SK-N-DZ (cell line): ENCODE measurements around the gene DENND2A.
"Not testable (repeated sequence)": the region's sequence is repeated elsewhere in the genome, so short reads cannot be mapped to it uniquely, and the experiment has no call there.

ENCODE experiments used
- DNase-seq: peaks from one replicate; pipeline ENCODE4 v3.0.0-alpha.2; 2015; ENCODE audit warnings: low spot score

Gene DENND2A

DNA sequence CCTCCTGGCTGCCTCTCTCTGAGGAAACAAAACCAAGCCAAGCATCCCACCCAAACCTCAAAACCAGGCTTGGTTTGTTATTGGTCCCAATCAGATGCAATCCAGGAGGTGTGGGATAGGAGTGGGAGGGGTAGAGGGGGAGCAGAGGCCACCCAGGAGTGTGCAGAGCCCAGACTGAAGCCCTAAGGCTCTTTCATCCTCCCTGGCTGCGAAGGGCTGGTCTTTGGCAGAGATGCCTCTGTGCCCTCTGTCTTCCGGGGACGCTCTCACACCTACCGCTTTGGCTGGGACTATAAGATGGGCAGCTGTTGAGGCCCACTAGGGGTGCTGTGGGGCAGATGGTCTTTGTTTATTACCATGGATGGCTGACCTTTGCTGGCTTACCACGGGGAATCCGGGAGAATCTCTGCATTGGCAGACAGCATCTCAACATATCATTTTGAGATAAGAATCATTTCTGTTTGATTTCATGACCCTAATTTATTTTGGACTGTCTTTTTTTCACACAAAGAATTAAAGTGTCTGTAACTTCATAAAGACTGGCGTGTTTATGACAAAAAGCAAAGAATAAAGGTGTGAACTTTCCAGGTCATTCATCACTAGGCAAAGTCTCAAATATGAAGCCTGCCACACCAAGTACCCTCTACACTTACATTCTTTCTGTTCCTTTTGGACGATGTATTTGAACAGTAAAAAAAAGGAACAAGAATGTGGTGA is 6.5 kb upstream of the DENND2A start:
- peak; percentile 87 for DNase-seq

DNA sequence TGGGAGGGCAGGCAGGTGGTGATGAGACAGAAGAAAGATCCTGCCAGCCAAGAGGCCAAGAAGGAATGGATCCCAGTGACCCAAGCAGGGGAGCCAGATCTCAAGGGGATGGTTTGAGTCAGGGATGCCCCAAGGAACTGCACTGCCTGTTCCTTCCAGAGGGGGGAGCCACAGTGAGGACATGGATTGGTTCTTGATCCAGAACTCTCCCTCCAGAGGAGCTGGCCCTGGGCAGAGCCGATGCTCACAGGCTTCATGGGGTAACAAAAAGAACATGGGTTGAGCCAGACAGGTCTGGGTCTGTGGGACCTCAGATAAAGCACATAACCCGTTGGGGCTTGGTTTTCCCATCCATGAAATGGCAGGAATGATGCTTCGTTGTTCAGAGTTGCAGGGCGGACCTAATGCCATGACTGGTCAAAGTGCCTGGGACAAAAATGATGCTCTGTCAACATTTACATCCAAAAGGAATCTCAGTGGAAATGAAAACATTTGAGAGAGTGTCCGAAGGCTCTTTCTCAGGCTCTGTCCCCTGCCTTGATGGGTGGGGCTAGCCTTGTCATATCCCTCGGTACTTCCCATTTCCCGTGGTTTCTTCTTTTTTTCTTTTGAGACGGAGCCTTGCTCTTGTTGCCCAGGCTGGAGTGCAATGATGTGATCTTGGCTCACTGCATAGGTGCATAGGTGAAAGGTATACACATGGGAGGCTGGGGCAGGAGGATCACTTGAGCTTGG is 4.7 kb upstream of the DENND2A start:
- DNase-seq = no peak

DNA sequence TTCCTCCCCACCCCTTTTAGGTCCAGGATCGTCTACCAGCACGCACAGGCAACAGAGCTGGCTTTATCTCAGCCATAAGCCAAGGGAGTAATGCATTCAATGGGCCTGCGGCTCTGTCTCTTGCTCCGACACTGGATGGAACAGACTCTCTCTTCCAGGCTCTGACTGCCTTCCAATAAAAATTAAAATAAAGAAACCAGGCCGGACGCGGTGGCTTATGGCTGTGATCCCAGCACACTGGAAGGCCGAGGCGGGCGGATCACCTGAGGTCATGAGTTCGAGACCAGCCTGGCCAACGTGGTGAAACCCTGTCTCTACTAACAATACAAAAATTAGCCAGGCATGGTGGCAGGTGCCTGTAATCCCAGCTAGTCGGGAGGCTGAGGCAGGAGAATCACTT is 4.1 kb upstream of the DENND2A start:
- not testable (repeated sequence) for DNase-seq

DNA sequence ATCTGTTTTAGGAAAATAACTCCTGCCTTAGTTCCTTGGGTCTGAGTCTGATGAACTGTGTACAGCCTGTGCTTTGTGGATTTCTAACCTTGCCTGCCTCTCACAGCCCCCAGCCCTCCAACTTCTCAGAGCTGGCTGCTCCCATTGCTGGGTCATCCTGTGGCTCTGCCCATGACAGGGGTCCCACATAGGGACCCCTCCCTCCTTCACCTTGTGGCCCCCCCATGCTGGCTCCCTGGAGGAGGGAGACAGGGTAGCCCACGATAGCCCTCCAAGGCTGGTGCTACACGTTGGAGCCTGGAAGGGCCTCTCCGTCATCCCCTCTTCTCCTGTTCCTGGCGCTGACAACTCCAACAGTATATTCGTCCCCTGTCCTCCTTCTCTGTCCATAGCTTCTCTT is 2.8 kb upstream of the DENND2A start:
- DNase-seq = no peak

DNA sequence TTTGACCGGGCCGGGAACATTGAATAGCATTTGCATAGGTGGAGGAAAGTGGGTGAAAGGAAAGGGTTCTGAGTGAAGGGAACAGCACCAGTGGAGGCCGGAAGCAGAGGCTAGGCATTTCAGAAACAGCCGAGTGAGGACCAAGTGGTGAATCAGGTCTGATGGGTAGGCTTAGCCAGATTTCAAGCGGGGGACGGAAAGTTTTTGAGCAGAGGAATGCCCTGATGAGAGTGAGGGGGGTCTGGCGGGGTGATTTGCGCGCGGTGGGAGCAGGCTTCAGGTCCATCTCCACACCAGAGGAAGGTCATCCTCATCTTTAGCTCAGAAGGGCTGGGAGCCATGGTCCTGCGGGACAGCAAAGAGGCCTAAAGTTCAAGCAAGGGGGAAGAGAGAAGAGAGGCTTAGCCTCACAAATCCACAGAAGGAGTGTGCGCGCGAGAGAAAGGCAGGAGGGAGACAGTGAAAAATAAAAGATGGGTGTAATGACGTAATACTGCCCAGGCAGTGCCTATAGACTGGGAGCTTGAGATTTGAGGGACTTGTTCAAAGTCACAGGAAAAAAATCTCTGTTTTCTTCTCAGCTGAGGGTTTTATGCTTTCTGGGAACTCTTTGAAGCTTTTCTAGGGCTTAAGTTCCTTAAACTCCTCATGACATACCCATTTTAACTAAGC is 1.0 kb upstream of the DENND2A start:
- peak; percentile 34 for DNase-seq

DNA sequence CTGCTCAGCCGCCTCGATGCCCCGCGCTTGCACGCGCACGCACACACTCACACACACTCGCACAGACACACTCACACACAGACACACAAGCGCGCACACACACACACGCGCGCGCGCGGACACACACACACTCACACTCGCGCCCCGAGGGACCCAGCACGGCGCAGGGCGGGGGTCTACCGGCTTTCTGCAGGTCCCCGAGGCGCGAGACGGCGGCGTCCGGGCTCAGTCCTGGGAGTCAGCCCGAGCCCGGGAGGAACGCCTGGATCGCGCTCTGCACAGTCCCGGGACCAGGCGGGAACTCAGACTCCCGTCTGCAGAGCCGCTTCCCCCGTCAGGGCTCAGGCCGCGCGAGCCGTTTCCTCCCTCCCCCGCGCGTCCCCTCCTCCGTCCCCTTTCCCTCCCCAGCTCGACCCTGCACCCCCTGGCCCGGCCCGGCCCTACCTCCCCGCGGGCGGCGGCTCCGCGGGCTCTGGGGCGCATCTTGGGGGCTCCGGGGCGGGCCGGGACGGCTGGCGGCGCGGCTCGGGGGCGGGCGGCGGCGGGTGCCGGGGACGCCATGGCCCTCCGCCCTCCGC is 464 bp downstream of the DENND2A start:
- peak; percentile 37 for DNase-seq

DNA sequence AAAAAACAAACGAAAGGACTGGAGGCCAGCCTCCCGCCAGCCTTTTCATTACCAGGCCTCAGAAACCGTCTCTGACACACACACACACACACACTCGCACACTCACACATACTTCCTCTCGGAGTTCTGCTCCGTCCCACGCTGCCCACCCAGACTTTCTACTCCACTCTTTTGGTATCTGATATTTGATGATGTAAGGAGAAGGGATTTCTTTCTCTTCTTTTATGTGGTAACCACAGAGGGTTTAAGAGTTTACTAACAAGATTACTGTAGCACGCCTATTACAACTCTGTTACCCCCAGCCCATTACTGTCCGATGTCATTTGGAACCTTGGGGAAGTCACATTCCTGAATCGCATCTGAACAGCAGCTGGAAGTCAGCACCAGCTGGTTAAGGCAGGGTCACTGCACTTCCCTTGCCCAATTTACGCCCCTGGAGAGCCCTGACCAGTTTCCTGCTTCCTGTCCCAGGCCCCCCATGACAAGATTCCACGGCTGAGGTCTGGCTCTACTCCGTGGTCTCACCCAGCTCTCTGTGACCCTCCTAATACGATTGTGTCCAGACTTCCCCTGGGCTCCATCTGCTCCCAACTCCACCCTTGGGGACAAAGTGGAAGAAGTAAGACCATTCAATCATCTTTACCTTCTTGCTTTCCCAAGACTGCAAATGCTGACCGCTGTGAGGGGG is 1.1 kb downstream of the DENND2A start:
- DNase-seq = peak; percentile 40

DNA sequence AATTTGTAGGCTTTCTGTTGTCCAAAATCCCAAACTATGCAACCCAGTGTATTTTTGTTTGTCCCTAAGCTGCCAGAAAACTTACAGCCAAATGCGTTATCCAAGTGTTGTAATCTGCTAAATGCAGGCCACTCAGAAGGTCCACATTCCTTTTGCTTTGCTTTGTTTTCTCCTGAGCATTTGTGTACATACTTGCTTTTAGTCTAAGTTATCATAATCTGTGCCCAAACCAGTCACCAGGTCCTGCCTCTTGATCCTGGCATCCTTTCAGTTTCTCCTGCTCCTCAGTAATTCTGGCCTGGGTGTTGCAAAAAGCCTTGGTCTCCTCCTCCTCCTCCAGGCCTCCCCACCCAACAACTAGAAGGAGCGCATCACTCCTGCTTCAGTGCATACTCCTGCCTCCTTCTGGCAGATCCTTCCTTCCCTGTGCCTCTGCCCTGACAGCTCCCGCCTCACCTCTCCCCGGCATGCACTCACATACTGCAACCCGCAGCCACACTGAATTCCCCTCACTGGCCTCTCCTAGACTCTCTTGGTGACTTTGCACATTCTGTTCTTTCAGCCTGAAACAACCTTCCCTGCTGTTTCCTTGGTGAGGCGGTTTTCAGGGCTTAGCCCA is 2.3 kb downstream of the DENND2A start:
- no peak for DNase-seq

DNA sequence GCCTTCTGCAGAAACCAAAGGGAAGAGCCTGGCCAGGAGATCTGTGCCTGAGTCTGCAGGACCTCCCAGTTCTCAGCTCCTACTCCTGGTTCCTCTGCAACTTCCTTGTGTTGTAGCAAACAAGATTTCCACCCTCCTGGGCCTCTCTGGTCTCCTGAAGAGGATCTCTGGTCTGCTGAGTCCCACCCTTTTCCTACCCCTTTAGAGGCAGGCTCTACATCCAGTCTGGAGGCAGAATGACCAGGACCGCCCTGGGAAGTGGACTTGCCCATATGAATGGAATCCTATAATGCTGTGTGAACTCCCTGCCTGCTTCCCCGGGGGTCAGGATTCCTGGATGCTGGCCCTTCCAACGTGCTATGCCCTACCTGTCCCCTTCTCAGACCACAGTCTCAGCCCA is 3.2 kb downstream of the DENND2A start:
- DNase-seq = no peak

DNA sequence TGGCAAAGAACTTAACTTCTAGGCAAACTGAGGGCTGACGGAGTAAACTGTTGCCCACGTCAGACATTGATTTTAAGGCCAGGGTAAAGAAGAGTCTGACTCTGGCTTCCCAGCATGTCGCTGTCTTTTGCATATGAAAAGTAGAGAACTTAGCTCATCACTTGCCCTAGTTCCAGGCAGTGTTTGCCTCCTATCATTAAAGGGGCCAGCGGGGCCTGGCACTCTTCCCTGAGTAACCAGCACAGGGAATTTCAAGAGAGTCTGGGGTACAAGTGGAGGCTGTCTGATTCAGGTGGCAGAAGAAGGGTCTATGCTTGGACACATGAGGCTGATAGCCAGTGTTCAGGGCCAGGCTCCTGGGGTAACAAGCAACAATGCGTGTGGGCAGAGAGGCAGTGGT is 4.8 kb downstream of the DENND2A start:
- no peak for DNase-seq

DNA sequence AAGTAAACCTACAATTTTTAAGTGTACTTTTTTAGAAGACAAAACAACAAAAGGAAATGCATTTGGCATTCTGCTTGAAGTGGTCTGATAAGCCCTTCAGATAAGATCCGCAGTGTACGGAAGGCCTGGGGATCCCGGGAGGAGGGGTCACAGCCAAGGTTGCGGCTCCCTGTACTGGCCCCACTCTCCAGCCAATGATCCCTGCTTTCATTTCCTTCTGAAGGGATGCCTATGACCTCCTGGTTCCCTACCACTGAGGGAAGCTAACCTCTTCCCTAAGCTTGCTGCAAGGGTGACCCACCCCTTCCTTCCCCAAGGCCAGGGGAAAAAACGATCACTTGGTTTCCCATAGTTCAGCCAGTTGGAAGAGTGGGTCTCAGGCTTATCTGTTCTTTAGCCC is 5.3 kb downstream of the DENND2A start:
- no peak for DNase-seq

DNA sequence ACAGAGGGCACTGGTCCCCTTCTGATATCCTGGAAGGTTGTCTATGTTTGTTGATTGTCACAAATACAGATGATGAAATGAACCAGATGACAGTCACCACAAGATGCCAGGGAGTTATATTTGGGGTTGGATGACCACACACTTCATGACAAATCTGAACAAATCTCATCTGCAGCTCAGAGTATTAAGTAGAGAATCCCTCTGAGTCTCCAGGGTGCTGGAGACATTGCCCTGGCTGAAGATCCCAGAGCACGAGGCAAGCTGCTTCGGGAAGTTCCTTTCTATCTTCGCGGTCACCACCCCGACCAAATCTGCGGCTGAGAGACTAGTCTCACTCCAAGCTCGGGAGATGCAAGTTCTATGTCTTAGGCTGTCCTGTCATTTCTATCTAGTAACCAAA is 9.0 kb downstream of the DENND2A start:
- DNase-seq = no peak

DNA sequence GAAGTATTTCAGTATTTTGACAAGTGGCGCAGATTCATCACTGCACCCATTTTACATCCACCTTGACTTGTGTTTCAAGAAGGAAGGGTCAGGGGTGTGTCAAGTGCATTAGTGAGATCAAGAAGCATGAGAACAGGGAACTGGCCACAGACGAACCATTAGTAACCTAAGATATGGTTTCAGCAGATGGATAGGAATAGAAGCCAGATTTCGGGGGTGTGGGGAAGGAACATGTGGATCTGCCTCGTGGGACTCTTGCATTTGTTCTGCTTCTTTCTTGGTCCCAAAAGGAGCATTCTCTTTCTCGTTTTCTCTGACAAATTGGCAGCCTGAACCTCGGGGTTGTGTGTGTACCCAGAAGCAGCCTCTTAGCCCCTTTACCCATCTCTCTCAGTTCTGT is 9.6 kb downstream of the DENND2A start:
- no peak for DNase-seq

DNA sequence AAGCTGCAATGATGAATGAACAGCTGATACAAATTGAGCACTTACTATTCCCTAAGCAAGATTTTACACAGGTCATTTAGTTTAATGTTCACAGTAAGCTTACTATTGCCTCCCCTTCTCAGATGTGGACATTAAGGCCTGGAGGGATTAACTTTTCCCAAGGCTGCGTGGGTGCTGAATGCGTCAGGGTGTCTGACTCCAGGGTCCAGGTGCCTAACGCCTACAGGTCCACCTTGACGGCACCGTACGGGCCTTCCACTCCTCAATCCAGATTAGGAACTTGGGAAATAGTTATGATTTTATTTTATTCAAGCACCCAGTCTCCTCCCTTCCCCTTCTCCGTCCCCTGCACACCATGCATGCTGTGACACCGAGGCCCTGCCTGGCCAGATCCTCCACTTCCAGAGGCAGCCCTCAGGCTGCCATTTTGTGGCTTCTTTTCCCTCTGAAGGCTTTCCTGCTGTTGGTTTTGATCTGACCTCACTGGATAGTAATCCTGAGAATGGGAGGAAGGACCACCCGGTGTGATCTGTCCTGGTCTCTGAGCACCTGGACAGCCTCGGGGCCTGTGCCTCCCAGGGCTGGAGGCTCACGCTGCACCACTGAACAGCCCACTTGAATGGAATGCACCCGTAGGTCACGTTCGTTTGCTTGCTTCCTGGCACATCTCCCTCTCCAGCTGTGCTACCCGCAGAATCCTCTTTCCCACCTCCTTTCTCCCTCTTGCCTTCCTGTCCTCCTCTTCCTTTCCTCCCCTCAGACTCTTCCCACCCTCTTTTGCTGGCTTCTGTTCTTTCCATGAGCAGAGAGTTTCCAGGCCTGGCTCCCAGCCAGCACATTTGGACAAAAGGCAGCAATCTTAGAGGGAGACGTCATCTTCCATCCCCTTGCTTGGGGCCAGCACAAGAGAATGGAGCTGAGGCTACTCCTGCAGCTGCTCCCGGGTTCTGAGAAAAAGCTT is 14.4 kb downstream of the DENND2A start:
- no peak for DNase-seq

DNA sequence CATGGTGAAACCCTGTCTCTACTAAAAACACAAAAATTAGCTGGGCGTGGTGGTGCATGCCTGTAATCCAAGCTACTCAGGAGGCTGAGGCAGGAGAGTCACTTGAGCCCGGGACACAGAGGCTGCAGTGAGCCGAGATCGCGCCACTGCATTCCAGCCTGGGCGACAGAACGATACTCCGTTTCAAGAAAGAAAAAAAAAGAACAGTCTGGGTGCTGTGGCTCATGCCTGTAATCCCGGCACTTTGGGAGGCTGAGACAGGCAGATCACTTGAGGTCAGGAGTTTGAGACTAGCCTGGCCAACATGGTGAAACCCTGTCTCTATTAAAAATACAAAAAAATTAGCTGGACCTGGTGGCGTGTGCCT is 15.4 kb downstream of the DENND2A start:
- not testable (repeated sequence) for DNase-seq

DNA sequence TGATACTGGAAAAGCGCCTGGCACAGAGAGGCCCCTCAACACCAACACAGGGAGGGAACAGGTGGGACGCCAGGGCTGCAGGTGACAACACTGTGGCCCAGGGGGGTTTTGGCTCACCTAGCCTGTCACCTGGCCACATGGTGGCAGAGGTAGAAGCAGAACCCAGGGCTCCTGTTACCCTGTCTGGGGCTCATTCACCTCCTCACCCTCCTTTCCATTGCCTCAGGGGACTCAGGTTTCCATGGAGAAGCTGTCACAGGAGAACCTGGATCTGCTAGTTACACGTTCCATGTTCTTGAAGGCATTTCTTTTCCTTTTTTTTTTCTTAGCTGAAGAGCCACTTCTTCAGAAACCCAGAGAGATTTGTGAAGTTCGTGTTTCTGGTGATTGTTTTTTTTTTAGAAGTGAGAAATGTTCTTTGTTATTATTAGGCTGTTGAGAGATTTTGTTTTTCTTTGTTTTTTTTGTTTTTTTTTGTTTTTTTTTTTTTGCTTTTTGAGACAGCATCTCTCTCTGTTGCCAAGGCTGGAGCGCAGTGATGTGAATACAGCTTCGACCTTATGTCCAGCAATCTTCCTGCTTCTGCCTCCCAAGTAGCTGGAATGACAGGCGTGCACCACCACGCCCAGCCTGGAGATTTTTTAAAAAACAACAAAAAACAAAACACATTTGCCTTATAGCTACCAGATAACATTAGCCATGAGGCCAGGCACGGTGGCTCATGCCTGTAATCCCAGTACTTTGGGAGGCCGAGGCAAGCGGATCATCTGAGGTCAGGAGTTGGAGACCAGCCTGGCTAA is 16.0 kb downstream of the DENND2A start:
- DNase-seq = no peak

DNA sequence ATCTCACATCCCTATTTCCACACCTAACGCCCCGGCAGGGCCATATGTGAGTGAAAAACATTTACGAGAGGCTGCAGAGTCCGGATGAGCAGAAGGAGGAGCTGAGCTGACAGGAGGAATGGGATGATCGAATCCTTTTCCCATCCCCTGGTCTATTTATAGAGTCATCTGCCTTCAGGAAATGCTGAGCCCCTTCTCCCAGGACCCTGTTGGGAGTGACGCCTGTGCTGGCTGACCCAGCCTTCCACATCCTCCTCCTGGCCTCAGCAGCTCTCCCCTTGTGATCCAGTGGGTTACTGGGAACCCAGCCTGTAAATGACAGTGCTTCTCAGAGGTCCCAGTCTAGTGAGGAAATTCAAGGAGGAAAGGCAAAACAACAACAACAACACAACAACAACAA is 16.6 kb downstream of the DENND2A start:
- no peak for DNase-seq

DNA sequence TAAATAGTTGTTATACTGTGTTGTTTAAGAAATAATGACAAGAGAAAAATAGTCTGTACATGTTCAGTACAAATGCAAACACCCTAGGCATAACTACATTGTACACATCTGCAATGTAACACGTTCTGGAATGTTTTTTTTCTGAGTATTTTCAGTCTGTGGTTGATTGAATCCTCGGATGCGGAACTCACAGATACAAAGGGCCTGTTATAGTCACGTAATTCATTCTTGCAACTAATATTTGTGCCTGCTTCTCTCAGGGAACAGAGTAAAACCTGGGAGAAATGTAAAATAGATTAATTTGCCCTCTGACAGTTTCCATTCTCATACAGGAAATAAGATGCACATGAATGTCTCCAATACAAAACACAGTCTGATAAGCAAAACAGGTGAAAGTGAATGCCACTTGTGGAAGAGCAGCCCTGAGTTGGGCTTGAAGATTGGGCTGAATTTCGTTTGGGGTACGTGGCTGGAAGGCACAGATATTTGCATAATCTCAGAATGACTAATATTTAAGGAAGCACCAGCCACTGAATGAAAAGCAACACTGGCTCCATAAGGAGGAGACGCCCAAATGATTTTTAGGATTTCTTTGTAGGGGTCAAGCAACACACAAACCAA is 19.1 kb downstream of the DENND2A start:
- no peak for DNase-seq
